IMR-90 (cell line): ENCODE measurements around the gene PSME4. TPM values are rescaled to one million over a fixed set of nuclear protein-coding genes. Genes with fewer than 3 reads are reported as not detected.

Experiments
- ATAC-seq: fragments of 200-7000 bp; cut with Tn5 transposase; 2 replicates; pipeline ENCODE4 v1.9.1; 2020; ENCODE audit warnings: low read depth, mild to moderate bottlenecking, moderate library complexity
- BruUV-seq: library from RNA; stranded (reverse); fragments of 400-500 nt; replicated peaks from 2 replicates; lab custom pipeline; 2021; lab: Mats Ljungman, UMichigan
- CTCF ChIA-PET: fragments of 300-600 bp; formaldehyde crosslinking; extraction: SDS; loops from one replicate; lab custom pipeline; 2021; ENCODE audit warnings: antibody characterized with exemption; lab: Yijun Ruan, JAX
- POLR2A ChIA-PET: fragments of 300-600 bp; sonication (Branson Sonifier 250); formaldehyde crosslinking; loops from one replicate; lab custom pipeline; 2022; ENCODE audit warnings: antibody characterized with exemption; ENCODE audit not compliant: unreplicated experiment; lab: Charles Lee
- DNase-seq: peaks from one replicate; pipeline ENCODE4 v3.0.0; 2013
- H2AFZ ChIP-seq: replicated peaks from 2 replicates; pipeline ENCODE3; 2013; ENCODE audit warnings: low read length, mild to moderate bottlenecking; ENCODE audit not compliant: poor library complexity
- H2AK5ac ChIP-seq: 2 replicates; pipeline ENCODE4 v1.6.1; 2013; ENCODE audit warnings: low read depth, low read length, inconsistent platforms
- H2AK9ac ChIP-seq: replicated peaks from 2 replicates; pipeline ENCODE3; 2013; ENCODE audit warnings: mild to moderate bottlenecking, low read depth, low read length, moderate library complexity; ENCODE audit not compliant: poor library complexity
- H2BK120ac ChIP-seq: 2 replicates; pipeline ENCODE4 v1.6.1; 2013; ENCODE audit warnings: low read depth, low read length, inconsistent platforms
- H2BK15ac ChIP-seq: 3 replicates; pipeline ENCODE4 v1.6.1; 2013; ENCODE audit warnings: low read depth, low read length, inconsistent platforms
- H2BK20ac ChIP-seq: 2 replicates; pipeline ENCODE4 v1.6.1; 2013; ENCODE audit warnings: low read depth, mild to moderate bottlenecking, inconsistent platforms, low read length, moderate library complexity
- H2BK5ac ChIP-seq: 2 replicates; pipeline ENCODE4 v1.6.1; 2013; ENCODE audit warnings: mild to moderate bottlenecking, low read depth, low read length, inconsistent platforms; ENCODE audit not compliant: poor library complexity, severe bottlenecking
- H3K14ac ChIP-seq: replicated peaks from 2 replicates; pipeline ENCODE4 v1.6.1; 2013; ENCODE audit warnings: low read depth, low read length, inconsistent platforms
- H3K18ac ChIP-seq: 2 replicates; pipeline ENCODE4 v1.6.1; 2013; ENCODE audit warnings: low read depth, low read length, control low read depth
- H3K23ac ChIP-seq: 2 replicates; pipeline ENCODE4 v1.6.1; 2013; ENCODE audit warnings: low read depth, low read length, inconsistent platforms
- H3K27ac ChIP-seq: 2 replicates; pipeline ENCODE4 v1.5.1; 2013; ENCODE audit warnings: mild to moderate bottlenecking, control low read depth, low read length; ENCODE audit not compliant: insufficient read depth
- H3K27me3 ChIP-seq: 2 replicates; pipeline ENCODE4 v1.6.1; 2013; ENCODE audit warnings: low read length; ENCODE audit not compliant: control insufficient read depth, insufficient read depth
- H3K36me3 ChIP-seq: 2 replicates; pipeline ENCODE4 v1.6.1; 2013; ENCODE audit warnings: low read length, mixed read lengths; ENCODE audit not compliant: control insufficient read depth, insufficient read depth
- H3K4ac ChIP-seq: 2 replicates; pipeline ENCODE4 v1.6.1; 2013; ENCODE audit warnings: low read depth, low read length, inconsistent platforms
- H3K4me1 ChIP-seq: 2 replicates; pipeline ENCODE4 v1.6.1; 2013; ENCODE audit warnings: low read length, mixed read lengths; ENCODE audit not compliant: control insufficient read depth, insufficient read depth
- H3K4me2 ChIP-seq: 2 replicates; pipeline ENCODE4 v1.6.1; 2013; ENCODE audit warnings: low read depth, mild to moderate bottlenecking, control low read depth, low read length, moderate library complexity
- H3K4me3 ChIP-seq: 2 replicates; pipeline ENCODE4 v1.5.1; 2013; ENCODE audit warnings: low read depth, mild to moderate bottlenecking, control low read depth, low read length, moderate library complexity; ENCODE audit not compliant: insufficient read depth
- H3K56ac ChIP-seq: 2 replicates; pipeline ENCODE4 v1.6.1; 2013; ENCODE audit warnings: low read length, inconsistent platforms; ENCODE audit not compliant: insufficient read depth; ENCODE audit errors: extremely low read depth
- H3K79me1 ChIP-seq, 2 experiments: 2 replicates each; pipeline ENCODE4 v1.6.1; 2013; ENCODE audit warnings: low read length in 2 of 2, inconsistent platforms in 1 of 2, low read depth in 1 of 2
- H3K9ac ChIP-seq: 2 replicates; pipeline ENCODE4 v1.6.1; 2013; ENCODE audit warnings: low read depth, low read length, control low read depth
- H3K9me1 ChIP-seq: 2 replicates; pipeline ENCODE4 v1.6.1; 2013; ENCODE audit warnings: low read length, inconsistent platforms; ENCODE audit not compliant: insufficient read depth
- H3K9me3 ChIP-seq: 2 replicates; pipeline ENCODE4 v1.6.1; 2013; ENCODE audit warnings: low read length; ENCODE audit not compliant: control insufficient read depth, insufficient read depth
- H4K20me1 ChIP-seq: 2 replicates; pipeline ENCODE4 v1.6.1; 2013; ENCODE audit warnings: low read length, inconsistent platforms; ENCODE audit not compliant: insufficient read depth
- H4K5ac ChIP-seq: 2 replicates; pipeline ENCODE4 v1.6.1; 2013; ENCODE audit warnings: mild to moderate bottlenecking, low read depth, low read length, control low read depth
- H4K8ac ChIP-seq, 2 experiments: 2 replicates each; pipeline ENCODE4 v1.6.1; 2013; ENCODE audit warnings: low read depth in 2 of 2, low read length in 2 of 2, control low read depth in 1 of 2, inconsistent platforms in 1 of 2
- H4K91ac ChIP-seq: 2 replicates; pipeline ENCODE4 v1.6.1; 2013; ENCODE audit warnings: low read depth, low read length, inconsistent platforms; ENCODE audit not compliant: insufficient read depth
- CEBPB ChIP-seq: IDR thresholded peaks from 2 replicates; pipeline ENCODE4 v1.6.1; 2012; ENCODE audit warnings: low read depth, low read length, improper control_type of control experiment
- RAD21 ChIP-seq: IDR thresholded peaks from 2 replicates; pipeline ENCODE4 v1.6.1; 2012; ENCODE audit warnings: low read length, improper control_type of control experiment
- RFX5 ChIP-seq: IDR thresholded peaks from 2 replicates; pipeline ENCODE4 v1.8.0; 2012; ENCODE audit warnings: low read depth, mild to moderate bottlenecking, low read length, moderate library complexity
- WGBS, 2 experiments: methylation state at CpG; one replicate each; pipeline versions ENCODE4 v1.1.5 to v1.1.7; 2013; ENCODE audit warnings: missing lambda C conversion rate in 2 of 2; ENCODE audit not compliant: insufficient read length in 1 of 2; ENCODE audit errors: extremely low coverage in 2 of 2; 5-methylcytosine and 5-hydroxymethylcytosine counted together
- dilution Hi-C: fragments of 300-500 bp; cut with HindIII; formaldehyde crosslinking; loops from one replicate; pipeline ENCODE4 v1.14.3; 2018; ENCODE audit warnings: low sequenced_read_pairs; ENCODE audit not compliant: unreplicated experiment
- in situ Hi-C: fragments of 300-500 bp; cut with MboI; formaldehyde crosslinking; loops from 3 replicates; pipeline ENCODE4 v1.14.3; 2019; ENCODE audit warnings: low sequenced_read_pairs, inconsistent platforms, mixed read lengths
- intact Hi-C: fragments of 100-400 bp; cut with micrococcal nuclease; formaldehyde crosslinking; loops from 2 replicates; pipeline ENCODE4 v1.10.0; 2022
- polyA plus RNA-seq, 3 experiments: library from polyadenylated mRNA; depleted of rRNA; stranded (reverse); fragments of >200 nt; gene quantifications; 2 replicates each; pipeline ENCODE4 v1.2.3, GENCODE V29; 2012; ENCODE audit warnings: low replicate concordance in 1 of 3
- total RNA-seq: library from RNA; depleted of rRNA; stranded (reverse); fragments of >200 nt; gene quantifications from 2 replicates; pipeline ENCODE4 v1.2.3, GENCODE V29; 2012

The PSME4 gene
- total and polyA plus RNA-seq, 2 of the 4 experiments (the other 2 are of a cell fraction), result 28.2 to 61.3 TPM

- H3K4me3 ChIP-seq, result no peak overlapping the region
- no CpG with 5 or more reads among the region's 3 CpGs for WGBS, 2 experiments
- H3K18ac ChIP-seq, result no peak overlapping the region
- intact Hi-C loops, result no loop called here
- no peak overlapping the region for H3K4ac ChIP-seq
- no peak overlapping the region for H4K5ac ChIP-seq
- in situ Hi-C loops, result no loop called here
- H3K9me3 ChIP-seq, result no peaks in the 10 kb centered on the region
- dilution Hi-C loops, result no loop called here
- H2BK20ac ChIP-seq, result no peak overlapping the region
- H3K23ac ChIP-seq, result no peak overlapping the region
- ChIA-PET CTCF (no interaction called here), POLR2A (no interaction called here)
- H3K9ac ChIP-seq, result no peak overlapping the region
- no peak overlapping the region for H3K27ac ChIP-seq
- H3K79me1 ChIP-seq, result peaks cover 18 to 26% of the 10 kb centered on the region in 2 experiments
- no peak overlapping the region for H3K14ac ChIP-seq
- DNase-seq, result peak; percentile 61
- no peak overlapping the region for H2AK5ac ChIP-seq
- no peak overlapping the region for H2BK15ac ChIP-seq
- ATAC-seq, result peak; percentile 79
- H2AFZ ChIP-seq, result no peak overlapping the region
- BruUV-seq, result no TSS peak
- peaks cover 22% of the 10 kb centered on the region for H3K36me3 ChIP-seq
- no peak overlapping the region for H4K91ac ChIP-seq
- peak overlapping the region; percentile 36 for H2BK5ac ChIP-seq
- no peak for TF ChIP-seq RAD21
- peak; percentile 75 for TF ChIP-seq CEBPB
- peak; percentile 39; the same call in 1 of the 2 replicates for TF ChIP-seq RFX5
- H3K4me2 ChIP-seq, result peak overlapping the region; percentile 3; the same call in 1 of the 2 replicates
- no peak overlapping the region for H3K56ac ChIP-seq
- H2AK9ac ChIP-seq, result no peak overlapping the region
- H4K8ac ChIP-seq, result 0 out of 4 replicates have a peak overlapping the region, but pooled peaks of 1 of the 2 experiments have one; percentile 15
- H4K20me1 ChIP-seq, result no peaks in the 10 kb centered on the region; the same call in 1 of the 2 replicates
- H2BK120ac ChIP-seq, result no peak overlapping the region
- no peaks in the 10 kb centered on the region for H3K27me3 ChIP-seq
- H3K4me1 ChIP-seq, result peaks cover 4% of the 10 kb centered on the region
- H3K9me1 ChIP-seq, result 0 out of 2 replicates have a peak, but pooled peaks cover 2% of the 10 kb centered on the region
Observed at GRCh38 chr2:53913721-53914120, 57.1 kb downstream of the PSME4 start.
